G401.6 (cell line): ENCODE measurements around the gene PACC1.
A peak's percentile ranks its signal among the peaks of the same experiment; 100 is the strongest.

Experiments used
- FAIRE-seq: peaks from 2 replicates; lab custom pipeline; 2012; peaks lifted over from hg19 to GRCh38; lab: Jason Lieb, UNC

Gene PACC1

DNA sequence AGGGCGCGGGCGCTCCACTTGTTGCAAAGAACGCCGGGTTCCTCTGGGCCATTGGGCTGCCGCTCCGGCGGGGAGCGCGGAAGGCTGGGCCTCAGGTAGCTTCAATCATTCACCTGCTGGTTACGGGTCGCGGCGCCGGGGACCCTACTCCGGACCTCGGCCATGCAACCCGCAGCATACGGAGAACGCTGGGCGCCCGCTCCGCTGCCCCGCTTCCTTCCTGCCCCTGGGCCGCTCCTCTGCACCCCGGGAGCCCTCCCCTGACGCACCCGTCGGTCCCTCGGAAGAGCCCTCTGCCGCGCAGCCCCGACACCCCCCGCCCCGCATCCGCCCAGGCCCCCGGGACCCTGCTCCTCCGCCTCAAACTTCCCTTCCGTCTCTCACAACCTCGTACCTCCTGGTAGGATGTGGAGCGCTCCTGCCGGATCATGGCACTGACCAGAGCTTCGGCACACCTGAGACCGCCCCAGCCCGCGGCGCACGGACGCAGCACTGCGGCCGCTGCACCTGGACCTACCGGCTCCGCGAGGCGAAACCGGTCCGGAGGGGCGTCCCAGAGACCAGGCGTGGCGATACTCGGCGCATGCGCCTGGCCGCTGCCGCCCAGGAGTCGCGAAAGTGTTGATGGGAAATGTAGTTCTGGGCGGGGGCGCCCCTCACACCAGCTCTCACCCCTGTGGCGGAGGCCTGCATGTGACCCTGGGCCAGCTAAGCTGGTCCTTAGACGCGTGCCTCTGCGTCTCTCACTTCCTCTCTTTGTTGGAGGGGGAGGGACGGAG is at the start of gene PACC1:
Gene PACC1, minus strand, starts transcription at position 559 of the 779 bp plus-strand sequence. Its CDS starts 129 bp downstream, at position 430.
- FAIRE-seq: peak; percentile 79

DNA sequence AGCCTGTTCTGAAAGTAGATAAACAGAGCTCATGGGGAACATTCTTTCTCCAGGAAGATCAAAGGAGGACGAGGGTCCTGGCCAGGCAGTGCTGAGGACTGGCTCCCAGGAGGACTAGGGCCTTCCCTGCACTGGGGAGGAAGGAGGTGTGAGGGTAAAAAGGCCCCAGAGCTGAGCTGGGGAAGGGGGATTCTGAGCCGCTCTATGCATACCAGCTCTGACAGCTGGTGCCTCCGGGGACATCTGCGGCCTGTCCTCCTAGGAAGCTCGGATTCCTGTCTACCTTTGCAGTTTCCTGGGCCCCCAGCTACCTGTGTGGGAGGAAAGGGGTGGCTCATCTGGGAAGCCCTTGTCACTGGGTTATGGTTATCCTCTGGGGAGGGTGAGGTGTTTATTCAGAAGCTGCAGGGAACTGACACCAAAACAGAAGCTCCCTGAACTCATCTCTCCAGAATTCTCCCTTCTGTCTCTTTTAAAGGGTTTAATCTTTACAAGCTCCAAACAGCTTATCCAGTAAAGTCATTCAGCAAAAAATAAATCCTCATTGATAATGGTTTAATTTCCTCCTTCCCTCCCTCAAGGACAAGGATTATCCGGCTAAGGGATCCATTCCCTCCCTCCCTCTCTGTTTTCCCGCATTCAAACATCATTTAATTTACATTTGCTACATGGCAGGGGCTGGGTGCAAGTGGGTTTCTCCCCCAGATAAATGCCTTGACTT is 49.0 kb upstream of the PACC1 start:
- no peak for FAIRE-seq

DNA sequence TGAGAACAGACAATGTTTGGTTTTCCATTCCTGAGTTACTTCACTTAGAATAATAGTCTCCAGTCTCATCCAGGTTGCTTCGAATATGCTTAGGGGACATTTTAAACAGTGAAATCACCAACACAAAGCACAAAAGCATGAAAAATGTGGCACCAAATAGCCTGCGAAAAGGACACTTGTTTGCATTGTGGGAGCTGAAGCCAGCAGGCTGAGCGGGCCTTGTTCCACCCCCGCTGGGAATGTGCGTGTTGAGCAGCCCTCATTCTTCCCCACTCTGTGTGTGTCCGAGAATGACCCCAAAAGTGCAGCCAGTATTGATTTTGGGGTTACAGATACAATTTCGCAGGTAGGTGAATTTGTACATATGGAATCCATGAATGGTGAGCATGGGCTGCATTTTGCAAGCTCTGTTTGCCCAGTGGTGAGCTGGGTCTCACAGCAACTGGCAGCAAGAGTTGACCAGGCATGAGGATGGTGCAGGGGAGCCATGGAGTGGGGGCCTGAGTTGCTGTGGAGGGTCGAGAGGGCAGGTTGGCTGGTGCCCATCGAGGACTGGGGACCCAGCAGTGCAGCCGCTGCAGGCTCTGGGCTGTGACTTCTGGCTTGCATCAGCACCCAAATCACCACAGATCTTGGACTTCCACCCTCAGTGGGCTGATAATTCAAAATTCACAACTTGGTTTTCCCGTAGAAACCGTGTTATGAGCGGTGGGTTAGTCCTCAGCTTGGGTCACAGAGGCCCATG is 47.4 kb upstream of the PACC1 start:
- FAIRE-seq: no peak

DNA sequence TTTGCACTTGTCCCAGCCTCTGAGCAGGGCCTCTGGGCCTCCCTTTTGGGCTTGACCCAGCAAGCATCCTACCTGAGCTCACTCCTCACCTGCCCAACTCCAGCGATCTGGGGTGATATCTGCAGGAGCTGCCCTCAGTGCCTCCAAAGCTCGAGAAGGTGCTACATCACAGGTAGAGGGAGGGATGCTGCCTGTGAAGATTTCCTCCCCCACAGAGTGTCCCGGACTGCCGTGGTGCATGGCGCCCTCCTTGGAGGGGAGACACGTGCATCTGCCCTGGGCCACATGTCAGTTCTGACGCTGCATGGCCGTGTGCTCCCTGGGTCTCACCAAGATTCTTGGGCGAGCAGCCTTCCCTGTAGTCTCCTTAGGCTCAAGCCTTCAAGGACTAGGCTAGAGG is 45.7 kb upstream of the PACC1 start:
- FAIRE-seq: no peak

DNA sequence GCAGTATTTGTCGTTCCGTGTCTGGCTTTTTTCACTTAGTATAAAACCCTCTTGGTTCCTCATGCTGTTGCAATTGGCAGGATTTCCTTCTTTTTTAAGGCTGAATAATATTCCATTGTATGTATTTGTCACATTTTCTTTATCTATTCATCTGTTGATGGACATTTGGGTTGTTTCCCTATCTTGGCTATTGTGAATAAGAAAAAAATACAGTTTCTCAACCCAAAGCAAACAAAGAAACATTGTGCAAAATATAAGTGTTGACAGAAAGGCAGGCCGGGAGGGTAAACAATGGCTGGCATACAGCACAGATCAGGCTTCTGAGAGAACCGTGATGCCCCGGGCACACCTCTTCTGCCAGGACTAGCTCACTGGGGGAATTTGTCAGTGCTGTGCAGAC is 45.0 kb upstream of the PACC1 start:
- no peak for FAIRE-seq

DNA sequence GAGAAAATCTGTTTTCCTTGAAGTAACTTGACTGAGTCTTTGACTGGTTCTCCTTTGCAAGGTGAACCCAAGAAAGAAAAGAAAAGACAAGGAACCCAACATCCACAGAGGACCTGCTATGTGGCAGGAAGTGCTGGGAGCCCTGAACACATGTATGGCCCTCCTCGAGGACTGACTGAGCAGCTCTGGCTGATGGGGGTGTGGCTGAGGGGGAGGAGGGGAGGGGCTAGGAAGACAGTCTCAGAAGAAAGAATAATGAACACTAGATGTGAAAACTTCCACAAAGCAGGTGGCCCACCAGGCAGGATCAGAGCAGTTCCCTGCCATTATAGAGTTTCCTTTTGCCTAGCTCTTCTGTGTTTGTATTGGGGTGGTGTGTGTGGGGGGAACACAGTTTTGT is 44.1 kb upstream of the PACC1 start:
- FAIRE-seq: no peak

DNA sequence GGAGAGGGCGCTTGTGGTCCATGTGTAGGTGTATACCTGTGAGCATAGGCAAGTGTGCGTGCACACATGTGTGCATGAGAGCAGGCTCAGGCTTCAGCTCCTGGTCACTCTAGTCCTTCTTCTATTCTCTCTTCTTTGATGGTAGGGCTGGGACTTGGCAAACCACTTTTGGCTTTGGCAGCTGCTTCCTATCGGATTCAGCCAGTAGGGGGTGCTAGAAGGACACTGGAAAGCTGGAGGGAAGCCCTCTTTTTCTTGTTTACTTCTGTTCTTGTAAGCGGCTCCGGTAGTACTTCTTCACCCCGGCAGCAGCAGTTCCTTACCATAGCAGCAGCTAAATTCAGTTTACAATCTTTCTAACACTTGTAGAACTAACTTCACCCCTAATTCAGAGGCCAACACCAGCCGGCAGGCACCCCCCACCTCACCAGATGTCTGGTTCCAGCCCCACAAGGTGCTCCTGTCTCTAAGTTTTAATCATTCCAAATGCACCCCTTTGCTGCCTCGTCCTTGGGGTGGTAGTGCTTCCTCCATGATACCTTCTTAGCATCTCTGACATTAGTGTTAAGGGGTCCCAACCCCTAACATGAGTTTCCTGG is 43.2 kb upstream of the PACC1 start:
- FAIRE-seq: no peak

DNA sequence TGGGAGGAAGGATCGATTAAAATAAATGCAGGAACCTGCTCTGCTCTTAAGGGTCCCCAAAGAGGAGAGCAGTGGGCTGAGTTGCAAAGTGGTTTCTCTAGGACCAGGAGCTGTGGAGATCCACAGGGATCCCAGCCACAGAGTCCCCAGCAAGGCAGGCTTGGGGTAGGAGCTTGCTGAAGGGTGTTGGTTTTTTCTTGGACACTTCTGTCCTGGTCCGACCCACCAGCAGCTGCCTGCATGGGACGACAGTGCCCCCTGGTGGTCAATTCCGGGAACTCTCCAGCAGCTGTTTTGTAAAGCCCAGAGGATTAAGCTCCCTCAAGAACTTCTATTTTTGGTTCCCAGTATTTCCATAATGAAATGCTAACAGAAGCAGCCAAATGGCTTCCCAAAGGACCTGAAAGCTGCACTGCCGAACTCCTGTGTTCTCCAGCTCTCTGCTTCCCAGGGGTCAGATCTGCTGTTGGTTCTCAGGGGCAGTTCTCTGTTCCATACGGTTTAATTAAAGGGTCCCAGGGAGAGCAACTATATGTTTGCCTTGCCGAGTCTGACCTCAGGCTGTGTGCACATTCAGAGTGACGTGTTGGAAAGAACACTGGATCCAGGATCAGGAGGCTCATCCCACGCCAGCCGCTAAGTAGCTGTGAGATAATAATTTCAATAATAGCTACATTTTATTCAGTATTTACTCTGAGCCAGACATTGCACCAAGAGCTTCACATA is 41.3 kb upstream of the PACC1 start:
- FAIRE-seq: peak; percentile 53

DNA sequence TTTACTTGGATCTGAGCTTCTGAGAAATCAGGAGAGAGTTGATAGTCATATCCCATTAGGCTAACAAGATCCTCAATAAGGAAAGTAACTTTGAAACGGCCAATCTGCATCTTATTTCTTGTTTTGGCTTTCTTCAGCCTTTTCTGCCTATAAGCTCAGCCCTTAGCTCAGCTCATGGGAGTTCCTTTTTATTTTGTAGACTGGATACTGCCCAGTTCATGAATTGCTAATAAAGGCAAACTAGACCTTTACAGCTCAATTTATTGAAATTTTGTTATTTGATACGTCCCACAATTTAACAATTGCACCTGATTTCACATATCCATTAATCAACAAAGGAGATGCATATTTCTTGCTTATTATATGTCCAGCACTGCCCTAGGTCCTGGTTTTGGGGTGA is 40.7 kb upstream of the PACC1 start:
- FAIRE-seq: no peak

DNA sequence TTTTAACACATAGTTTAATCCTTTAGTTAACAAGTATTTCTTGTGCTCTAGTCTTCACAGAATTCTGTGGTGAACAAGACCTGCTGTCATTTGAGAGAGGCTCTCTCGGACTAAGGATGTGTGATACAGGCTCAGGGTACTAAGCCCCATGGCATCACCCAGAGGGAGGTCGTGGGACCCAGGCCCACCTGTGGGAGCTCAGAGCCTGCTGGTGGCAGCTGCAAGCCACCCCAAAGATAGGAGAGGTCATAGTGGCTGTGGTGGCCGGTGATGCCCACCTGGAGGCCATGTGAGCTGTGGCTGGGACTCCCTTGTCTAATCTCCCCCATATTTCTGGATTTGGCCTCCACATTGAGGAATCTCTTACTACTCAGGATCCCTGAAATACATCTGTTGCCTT is 40.1 kb upstream of the PACC1 start:
- FAIRE-seq: no peak

DNA sequence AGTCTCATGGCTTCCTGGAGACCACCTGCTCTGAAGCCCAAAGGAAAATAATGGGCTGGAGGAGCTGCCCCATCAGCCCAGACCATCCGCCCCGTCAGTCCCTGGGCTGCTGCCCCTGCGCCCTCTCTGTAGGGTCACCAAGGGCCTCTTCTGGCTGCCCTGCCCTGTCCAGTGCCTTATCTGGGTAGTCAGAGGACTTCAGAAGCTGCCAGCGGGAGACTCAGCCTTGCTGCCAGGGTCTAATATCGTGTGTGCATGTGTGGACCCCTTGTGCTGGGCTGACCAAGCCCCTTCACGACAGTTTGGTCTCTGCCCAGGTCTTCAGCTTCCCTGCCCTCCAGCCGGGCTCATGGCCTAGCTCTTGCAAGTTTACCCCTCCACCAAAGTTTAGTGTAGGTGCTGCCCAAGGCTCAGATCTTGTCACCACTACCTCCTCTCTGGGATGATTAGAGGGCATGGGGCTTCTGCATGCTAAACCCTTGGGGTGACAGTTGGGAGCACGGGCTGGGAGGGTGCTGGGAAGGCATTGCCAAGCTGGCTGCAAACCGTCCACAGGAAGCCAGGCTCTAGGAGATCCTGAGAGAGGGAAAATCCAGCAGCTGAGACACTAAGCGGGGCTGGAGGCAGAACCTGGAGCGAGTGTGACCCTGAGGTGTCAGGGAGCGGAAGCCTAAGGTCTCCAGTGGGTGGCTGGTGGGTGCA is 38.6 kb upstream of the PACC1 start:
- FAIRE-seq: no peak

DNA sequence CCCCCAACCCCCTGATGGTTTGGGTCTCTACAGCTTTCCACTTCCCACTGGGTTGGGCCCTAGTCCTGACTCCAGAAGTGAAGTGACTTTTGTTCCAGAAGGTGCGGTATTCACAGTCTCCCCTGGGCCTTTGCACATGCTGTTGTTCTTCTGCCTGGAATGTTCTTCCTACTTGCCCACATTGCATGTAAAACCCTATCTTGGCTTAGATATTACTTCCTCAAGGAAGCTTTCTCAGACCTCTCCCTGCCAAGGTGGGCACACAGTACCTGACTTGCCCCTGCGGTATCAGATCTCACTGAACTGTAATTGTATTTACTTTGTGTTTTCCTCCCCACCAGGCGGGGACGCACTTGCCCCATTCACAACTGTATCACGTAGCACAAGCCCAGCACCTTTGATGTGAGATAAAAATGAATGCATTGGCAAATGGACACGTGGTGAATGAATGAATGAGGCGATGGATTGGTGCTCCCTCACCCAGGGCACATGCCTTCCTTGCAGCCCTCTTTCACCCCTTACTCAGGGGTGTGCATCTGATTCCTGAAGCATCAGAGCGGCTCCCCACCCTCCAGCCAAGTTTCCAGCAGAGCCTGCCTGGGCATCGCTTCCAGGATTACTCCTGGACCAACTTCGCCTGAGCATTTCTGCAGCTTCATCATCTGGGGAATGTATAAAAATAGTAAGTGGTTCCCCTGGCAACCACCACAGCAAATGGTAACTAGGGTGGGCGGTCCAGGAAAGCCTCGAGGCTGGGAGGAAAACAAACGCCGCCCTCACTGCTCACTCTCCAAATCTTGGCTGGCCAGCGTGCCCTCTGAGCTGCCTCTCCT is 37.9 kb upstream of the PACC1 start:
- FAIRE-seq: no peak

DNA sequence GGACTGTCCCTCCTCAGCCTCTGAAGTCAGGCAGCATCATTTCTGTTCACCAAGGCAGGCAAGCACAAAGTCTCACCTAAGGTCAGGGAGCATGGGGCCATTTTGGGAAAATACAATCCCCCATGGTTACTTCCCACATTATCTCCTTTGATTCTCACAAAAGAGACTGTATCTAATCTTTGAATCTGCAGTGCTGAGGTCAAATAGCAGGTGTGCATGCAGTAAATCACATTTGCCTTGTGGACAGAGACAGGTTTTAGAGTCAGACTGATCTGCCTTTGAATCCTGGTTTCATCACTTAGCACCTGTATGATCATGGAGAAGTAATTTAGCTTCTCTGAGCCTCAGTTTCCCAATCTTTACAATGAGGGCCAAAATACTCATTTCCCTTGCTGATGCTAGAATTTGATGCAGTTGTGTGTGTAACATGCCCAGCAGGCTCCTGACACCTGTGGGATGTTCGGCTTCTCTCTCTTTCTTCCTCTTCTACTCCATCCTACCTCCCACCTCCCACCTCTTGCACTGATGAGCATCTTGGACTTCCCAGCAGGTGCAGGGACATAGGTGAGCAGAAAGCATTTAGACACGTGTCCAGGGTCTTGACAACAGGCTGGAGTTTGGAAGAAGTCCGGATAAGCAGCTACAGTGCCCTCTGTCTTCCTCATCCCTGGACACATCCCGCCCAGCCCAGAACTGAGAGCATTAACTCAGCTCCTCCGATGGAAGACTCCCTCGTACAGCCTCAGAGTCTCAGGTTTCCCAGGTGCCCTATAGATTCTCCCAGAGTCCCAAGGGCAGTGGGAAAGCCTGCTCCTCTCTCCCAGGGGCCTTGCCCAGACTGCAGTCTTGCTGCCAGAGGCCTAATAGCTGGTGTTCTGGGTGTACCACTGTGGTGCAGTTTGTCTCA is 37.0 kb upstream of the PACC1 start:
- FAIRE-seq: no peak

DNA sequence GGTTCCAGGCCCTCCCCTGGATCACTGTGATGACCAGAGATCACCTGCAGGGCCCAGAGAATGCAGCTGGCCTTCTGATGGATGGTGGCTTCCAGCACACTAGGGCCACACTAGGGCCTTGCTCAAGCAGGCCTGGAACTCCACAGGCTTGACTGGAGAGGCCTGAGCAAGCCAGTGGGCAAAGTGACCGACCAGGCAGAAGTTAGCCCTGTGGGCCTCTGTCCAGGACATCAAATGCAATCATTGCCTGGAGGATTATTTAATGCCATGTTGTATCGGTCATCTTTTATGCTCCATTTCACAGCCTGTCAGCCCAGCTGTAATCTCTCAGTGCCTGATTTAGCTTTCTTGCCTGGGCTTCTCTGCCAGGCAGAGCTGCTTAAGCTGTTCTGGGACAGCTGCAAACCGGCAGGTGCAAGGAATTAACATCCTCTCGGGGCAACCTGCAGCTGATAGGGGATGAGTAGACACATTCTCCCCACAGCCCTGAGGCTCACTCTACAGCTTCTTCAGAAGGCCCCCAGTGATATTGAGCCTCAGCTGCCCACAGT is 35.7 kb upstream of the PACC1 start:
- FAIRE-seq: no peak

DNA sequence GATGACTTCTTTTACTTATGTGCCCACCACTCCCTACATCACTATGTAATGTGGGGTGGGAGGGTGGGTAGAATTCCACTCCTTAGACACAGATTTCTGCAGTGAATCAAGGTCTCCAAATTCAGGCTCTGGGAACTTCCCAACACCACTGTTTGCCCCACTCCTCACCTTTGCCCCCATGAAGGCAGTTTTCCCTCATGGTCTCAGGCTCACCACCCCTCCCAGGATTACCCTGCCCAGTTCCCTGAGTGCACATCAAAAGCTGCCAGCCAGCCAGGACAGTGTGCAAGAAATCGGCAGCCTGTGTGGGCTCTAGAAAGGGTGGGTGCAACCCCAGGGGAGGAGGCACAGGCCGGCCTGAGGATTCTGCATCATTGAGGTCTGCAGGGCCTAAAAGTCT is 32.8 kb upstream of the PACC1 start:
- FAIRE-seq: no peak

DNA sequence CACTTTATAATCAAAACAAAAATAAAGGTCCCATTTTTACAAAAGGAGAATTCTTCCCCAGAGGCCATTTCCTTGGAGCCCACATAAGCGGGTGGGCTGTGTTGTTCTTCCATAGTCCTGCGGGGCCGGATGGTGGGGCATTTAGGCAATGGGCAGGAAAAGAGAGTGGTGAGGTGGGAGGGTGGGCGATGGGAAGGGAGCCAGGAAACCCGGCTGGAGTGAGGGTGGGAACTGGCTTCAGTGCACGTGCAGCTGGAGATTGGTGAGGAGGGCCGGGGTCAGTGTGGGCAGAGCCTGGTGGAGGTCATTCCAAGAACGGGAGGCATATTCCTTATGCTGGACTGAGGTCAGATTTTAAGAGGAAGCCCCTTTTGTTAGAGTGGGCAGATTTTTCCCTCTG is 31.6 kb upstream of the PACC1 start:
- no peak for FAIRE-seq

DNA sequence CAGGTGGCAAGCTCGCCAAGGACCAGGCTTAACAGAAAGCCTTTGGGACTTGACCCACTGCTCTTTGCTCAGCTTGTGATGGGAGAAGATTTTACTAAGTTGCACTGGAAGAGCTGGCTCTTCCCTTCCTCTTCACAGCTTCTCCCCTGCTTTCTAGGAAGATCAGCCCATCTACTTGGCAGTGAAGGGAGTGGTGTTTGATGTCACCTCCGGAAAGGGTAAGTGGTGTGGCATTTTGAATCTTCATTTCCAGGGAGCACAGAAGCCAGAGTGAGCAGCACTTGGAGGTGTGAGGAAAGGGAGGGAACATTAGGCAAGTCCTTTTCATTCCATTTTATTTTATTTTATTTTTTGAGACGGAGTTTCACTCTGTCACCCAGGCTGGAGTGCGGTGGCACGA is 27.7 kb upstream of the PACC1 start:
- no peak for FAIRE-seq

DNA sequence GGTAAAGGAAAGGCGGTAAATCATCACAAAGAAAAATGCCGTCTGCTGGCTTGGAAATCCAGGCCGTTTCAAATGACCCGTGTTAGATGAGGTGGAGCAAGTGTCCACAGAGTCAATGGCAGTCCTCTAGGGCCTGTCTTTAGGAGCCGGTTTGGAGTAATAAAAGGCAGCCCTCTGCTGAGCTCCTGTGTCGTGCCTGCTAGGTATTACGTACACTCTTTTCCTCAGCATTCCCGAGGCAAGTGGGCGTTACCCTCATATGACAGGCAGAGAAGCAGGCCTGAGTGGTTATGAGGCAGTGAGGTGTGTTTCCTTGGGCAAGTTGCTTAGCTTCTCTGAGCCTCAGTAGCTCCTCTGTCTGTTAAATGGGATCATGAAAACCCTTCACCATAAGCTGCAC is 25.7 kb upstream of the PACC1 start:
- FAIRE-seq: no peak

DNA sequence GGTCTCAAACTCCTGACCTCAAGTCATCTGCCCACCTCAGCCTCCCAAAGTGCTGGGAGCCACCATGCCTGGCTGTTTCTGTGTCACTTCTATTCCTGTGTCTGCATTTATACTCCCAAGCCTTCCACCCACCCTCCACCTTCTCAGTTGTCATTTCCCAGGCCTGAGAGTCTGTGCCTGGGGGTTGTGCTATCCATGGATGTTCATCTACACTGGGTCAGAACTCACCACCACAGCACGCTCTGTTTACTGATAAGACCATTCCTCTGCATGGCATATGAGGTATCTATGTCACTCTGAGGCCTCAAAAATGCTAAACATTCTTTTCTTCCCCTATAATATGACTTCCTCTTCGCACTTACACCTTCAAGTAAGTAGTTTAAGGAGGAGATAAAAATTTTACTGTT is 24.1 kb upstream of the PACC1 start:
- no peak for FAIRE-seq
